Rectal smooth muscle tissue (tissue), 1 donor: Measurements from ENCODE around the gene SLC25A22.
A peak's percentile ranks its signal among the peaks of the same experiment; 100 is the strongest.

Experiments used
- H3K27ac ChIP-seq: one replicate; pipeline ENCODE4 v1.7.0; 2013; ENCODE audit warnings: low read depth, low read length, inconsistent platforms
- H3K27me3 ChIP-seq: one replicate; pipeline ENCODE4 v1.7.0; 2013; ENCODE audit warnings: low read length; ENCODE audit not compliant: control insufficient read depth, insufficient read depth
- H3K36me3 ChIP-seq: one replicate; pipeline ENCODE4 v1.7.0; 2013; ENCODE audit warnings: low read length; ENCODE audit not compliant: control insufficient read depth, insufficient read depth
- H3K4me1 ChIP-seq: one replicate; pipeline ENCODE4 v1.7.0; 2013; ENCODE audit warnings: low read length; ENCODE audit not compliant: control insufficient read depth, insufficient read depth
- H3K4me3 ChIP-seq: one replicate; pipeline ENCODE4 v1.7.0; 2013; ENCODE audit warnings: low read length
- H3K9ac ChIP-seq: one replicate; pipeline ENCODE4 v1.7.0; 2013; ENCODE audit warnings: low read length

SLC25A22 gene

DNA sequence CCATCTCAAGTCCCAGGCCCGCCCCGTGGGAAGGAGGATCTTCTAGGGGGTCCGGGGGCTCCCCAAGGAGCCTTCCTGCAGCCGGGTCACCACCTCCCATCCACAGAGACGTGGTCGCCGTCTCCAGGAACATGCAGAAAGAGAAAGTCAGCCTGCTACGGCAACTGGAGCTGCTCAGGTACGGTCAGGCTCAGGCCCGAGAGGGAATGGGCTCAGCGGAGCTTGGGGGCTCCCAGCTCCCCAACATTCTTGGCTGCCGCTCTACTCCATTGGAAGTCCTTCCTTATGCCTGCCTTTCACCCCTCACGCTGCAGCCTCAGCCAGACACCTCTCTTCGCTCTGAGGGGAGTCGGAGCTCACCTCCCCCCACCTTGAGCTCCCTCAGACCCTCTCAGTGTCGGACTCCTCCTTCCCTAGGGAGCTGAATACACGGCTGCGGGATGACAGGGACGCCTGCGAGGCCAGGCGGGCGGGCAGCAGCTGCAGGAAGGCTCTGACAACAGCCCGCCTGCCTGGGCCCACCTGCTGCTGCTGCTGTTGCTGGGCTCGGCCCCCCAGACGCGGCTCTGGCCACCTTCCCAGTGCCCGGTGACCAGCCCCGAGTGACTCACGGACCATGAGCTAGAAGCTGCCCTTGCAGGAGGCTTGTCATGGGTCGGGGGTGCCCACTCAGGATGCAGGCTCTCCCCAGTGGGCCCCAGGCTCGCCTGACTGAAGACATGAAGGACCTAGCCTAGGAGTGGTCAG lies 33.2 kb upstream of the SLC25A22 start:
- no peak overlapping the region for H3K27ac ChIP-seq
- peaks cover 23% of the 10 kb centered on the region for H3K4me1 ChIP-seq
- peaks cover 3% of the 10 kb centered on the region for H3K36me3 ChIP-seq
- no peak overlapping the region for H3K4me3 ChIP-seq
- peaks cover 34% of the 10 kb centered on the region for H3K27me3 ChIP-seq
- no peak overlapping the region for H3K9ac ChIP-seq

DNA sequence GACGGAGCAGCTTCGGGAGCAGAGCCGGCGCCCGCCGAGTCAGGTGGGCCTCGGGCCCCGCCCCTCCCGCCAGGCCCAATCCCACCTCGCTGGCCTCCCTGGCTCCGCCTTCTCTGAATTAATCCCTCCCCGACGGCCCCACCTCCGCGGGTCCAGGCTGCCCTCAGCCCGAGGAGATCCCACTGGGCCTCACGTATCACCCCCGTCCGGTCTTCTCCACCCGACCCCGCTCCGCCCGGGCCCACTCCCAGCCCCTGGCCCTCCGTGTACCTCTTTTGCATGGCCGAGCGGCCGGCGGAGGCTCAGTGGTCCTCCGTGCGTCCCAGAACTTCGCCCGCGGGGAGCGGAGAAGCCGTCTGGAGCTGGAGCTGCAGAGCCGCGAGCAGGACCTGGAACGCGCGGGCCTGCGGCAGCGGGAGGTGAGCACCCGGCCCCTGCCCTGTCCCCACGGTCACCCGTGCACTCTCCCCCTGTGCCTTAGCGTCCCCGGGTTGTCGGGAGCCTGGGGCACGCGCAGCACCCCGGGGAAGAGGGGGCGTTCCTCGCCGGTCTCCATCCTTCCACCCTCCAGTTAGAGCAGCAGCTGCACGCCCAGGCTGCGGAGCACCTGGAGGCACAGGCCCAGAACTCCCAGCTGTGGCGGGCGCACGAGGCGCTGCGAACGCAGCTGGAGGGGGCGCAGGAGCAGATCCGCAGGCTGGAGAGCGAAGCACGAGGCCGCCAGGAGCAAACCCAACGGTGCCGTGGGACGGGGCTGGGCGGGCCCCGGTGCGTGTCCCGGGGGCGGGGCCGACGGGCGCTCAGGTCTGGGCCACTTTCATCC lies 32.4 kb upstream of the SLC25A22 start:
- Histone ChIP-seq H3K9ac (no peak overlapping the region), H3K27me3 (peaks cover 34% of the 10 kb centered on the region), H3K36me3 (no peaks in the 10 kb centered on the region), H3K27ac (no peak overlapping the region), H3K4me3 (peak overlapping the region; percentile 40), H3K4me1 (peaks cover 23% of the 10 kb centered on the region)

DNA sequence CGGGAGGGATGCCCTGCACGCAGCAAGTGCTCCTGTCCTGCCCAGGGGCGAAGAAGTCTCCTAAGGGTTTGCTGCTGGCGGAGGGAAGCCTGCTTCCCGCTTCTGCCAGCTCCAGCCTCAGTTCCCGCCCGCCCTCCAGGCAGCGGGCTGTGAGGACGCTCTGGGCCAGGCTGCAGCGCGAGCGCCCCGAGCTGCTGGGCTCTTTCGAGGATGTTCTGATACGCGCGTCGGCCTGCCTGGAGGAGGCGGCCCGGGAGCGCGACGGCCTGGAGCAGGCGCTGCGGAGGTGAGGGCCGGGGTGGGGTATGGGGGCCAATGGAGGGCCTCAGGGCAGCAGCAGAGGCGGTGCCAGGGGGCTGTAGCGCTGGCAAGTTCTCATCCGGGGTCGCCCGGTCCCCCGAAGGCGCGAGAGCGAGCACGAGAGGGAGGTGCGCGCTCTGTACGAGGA lies 31.8 kb upstream of the SLC25A22 start:
- H3K27me3 ChIP-seq, result peaks cover 34% of the 10 kb centered on the region

DNA sequence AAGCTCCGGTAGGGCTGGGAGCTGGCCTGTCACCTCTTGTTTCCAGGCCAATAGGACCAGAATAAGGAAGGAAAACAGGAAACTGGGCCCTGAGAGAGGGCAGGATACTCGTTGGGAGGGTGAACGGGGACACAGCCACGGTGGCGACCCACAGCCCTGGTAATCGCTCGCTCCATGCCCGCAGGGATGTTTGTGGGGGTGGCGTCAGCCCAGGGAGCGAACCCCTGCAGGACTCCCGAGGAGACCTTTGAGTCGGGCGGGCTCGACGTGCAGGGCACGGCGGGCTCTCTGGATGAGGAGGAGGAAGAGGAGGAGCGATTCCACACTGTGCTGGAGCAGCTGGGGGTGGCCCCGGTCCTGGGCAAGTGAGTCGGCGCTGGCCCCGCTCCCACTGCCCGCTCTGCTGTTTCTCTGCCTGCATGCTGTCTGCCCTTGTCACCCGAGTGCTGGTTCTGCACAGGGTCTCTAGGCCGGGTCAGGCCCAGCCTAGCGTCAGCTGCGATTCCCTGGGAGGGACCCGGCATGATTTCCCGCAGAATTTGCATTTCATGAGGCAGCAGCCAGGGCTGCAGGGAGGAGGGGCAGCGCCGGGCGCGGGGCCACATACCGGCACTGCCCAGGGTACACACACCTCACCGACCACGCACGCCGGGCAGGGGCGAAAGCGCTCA lies 31.2 kb upstream of the SLC25A22 start:
- H3K27ac ChIP-seq, result no peak overlapping the region
- H3K27me3 ChIP-seq, result peaks cover 34% of the 10 kb centered on the region
- peaks cover 15% of the 10 kb centered on the region for H3K4me1 ChIP-seq
- peaks cover 7% of the 10 kb centered on the region for H3K36me3 ChIP-seq
- no peak overlapping the region for H3K9ac ChIP-seq
- H3K4me3 ChIP-seq, result peak overlapping the region; percentile 40

More for the DNA sequence above, 31.8 kb upstream of the SLC25A22 start:
- Histone ChIP-seq H3K27ac (no peak overlapping the region), H3K4me3 (peak overlapping the region; percentile 40), H3K9ac (no peak overlapping the region), H3K36me3 (peaks cover 4% of the 10 kb centered on the region), H3K4me1 (peaks cover 20% of the 10 kb centered on the region)

DNA sequence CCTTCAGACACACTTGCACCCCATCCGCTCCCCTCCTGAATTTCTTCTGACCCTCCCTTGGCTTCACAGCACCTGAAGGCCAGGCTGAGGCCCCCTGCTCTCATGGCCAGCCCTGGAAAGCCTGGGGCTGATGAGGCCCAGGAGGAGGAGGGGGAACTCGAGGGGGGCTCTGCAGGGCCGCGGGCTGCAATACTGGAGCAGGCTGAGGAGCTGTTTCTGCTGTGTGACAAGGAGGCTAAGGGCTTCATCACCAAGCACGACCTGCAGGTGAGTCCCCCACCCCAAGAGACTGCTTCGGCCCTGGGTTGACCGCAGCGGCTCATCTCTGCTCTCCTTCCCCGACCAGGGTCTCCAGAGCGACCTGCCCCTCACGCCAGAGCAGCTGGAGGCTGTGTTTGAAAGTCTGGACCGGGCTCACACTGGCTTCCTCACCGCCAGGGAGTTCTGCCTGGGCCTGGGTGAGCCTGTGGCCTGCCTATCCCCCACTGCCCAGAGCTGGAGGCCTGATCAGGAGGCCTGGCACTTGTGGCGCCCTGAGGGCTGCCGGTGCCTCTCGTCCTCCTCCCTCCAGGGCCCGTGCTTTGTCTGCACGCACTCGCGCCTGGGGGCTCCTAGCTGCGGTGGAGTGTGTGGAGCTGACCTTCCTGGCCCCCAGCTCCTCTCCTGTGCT lies 30.6 kb upstream of the SLC25A22 start:
- Histone ChIP-seq H3K27me3 (peaks cover 34% of the 10 kb centered on the region), H3K27ac (no peak overlapping the region), H3K4me1 (peaks cover 9% of the 10 kb centered on the region), H3K9ac (no peak overlapping the region), H3K4me3 (peak overlapping the region; percentile 40), H3K36me3 (peaks cover 10% of the 10 kb centered on the region)

DNA sequence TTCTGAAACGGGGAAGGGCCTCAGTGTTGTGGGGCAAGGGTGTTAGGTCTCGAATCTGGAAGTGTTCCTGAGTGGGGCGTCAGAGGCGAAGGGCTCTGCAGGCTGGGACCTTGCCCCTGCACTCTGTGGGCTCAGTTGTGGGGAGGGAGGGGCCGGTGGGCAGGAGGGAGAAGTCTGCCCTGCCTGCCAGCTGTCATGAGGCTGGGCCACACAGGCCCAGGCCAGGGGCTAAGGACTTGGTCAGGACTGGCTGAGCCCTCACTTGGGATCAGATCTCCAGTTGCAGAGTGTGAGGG lies 29.8 kb upstream of the SLC25A22 start, which contains the start of gene CRACR2B:
CRACR2B (plus strand) TSS at position 23 of the 296 bp plus-strand sequence. CDS start 689 bp downstream, outside the sequence.
- H3K4me1 ChIP-seq, result peaks cover 6% of the 10 kb centered on the region
- H3K27me3 ChIP-seq, result peaks cover 34% of the 10 kb centered on the region
- H3K36me3 ChIP-seq, result peaks cover 10% of the 10 kb centered on the region
- H3K9ac ChIP-seq, result no peak within 1 kb of the TSS
- peak within 1 kb of the TSS; percentile 59 for H3K4me3 ChIP-seq
- no peak within 1 kb of the TSS for H3K27ac ChIP-seq

DNA sequence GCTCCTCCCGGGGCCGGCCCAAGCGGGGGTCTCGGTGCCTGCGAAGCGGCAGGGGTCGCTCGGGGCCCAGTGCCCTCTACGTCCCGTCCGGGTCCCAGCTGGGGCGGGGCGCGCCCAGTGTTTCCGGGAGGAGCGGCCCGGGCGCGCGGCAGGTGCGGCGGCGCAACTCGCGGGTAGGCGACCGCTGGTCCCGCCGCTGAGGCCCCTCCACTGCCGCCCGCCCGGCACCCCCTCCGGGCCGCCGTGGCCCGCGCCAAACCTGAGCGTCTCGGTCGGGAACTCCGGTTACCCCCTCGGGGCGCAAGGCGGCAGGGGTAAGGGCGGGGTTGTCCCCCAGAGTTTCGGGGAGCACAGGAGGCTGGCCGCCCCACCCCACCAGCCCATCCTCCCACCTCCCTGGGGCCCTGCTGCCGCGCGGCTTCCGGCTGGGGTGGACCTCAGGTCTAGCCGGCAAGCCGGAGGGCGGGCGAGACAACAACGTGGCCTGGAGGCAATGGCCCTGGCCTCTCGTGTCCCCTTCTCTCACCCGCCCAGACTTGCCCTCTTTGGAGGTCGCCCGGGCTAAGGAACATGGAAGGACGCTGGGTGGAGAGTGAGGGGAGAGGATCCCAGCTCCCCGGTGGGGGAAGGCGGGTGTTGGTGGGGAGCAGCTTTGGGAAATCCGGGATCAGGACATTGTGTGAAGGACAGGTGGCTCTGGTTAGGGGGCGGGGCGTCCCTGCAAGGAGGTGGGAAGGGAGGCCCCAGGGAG lies 29.2 kb upstream of the SLC25A22 start:
- H3K36me3 ChIP-seq, result peaks cover 13% of the 10 kb centered on the region
- no peak overlapping the region for H3K27ac ChIP-seq
- peaks cover 6% of the 10 kb centered on the region for H3K4me1 ChIP-seq
- H3K9ac ChIP-seq, result no peak overlapping the region
- H3K4me3 ChIP-seq, result peak overlapping the region; percentile 59
- H3K27me3 ChIP-seq, result peaks cover 34% of the 10 kb centered on the region

DNA sequence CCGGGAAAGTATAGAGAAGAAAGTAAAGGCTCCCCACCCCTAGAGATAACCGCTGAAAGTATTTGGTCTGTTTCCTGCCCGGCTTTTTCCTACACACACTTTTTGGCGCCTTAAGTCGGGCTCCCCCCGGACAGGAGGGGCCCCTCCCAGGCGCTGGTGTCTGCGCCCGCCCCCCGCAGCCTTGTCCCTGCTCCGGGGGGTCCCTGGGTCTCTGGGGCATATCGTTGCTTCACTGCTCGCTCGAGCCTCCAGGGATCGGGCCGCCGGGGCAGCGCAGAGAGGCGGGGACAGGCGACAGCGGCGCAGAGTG lies 28.7 kb upstream of the SLC25A22 start:
- Histone ChIP-seq H3K4me3 (peak overlapping the region; percentile 59), H3K4me1 (peaks cover 6% of the 10 kb centered on the region), H3K36me3 (peaks cover 13% of the 10 kb centered on the region), H3K27me3 (peaks cover 34% of the 10 kb centered on the region), H3K27ac (no peak overlapping the region), H3K9ac (no peak overlapping the region)

DNA sequence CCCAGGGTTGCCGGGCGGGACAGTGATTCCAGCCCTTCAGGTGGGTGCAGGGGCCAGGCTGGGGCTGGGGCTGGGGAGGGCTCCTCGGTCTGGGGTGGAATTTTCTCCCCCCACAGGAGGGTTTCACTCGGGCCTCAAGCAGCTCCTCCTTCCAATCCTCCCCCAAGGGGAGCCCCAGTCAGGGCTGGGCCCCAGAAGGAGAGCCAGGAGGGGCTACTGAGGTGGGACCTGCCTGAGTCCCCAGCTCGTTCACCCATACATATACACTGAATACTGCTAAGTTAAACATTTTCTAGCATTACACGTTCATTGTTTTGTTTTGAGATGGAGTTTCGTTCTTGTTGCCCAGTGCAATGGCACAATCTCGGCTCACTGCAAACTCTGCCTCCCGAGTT lies 28.1 kb upstream of the SLC25A22 start:
- H3K36me3 ChIP-seq, result peaks cover 13% of the 10 kb centered on the region
- peaks cover 10% of the 10 kb centered on the region for H3K4me1 ChIP-seq
- peaks cover 28% of the 10 kb centered on the region for H3K27me3 ChIP-seq
- H3K4me3 ChIP-seq, result no peak overlapping the region
- H3K9ac ChIP-seq, result no peak overlapping the region
- no peak overlapping the region for H3K27ac ChIP-seq

DNA sequence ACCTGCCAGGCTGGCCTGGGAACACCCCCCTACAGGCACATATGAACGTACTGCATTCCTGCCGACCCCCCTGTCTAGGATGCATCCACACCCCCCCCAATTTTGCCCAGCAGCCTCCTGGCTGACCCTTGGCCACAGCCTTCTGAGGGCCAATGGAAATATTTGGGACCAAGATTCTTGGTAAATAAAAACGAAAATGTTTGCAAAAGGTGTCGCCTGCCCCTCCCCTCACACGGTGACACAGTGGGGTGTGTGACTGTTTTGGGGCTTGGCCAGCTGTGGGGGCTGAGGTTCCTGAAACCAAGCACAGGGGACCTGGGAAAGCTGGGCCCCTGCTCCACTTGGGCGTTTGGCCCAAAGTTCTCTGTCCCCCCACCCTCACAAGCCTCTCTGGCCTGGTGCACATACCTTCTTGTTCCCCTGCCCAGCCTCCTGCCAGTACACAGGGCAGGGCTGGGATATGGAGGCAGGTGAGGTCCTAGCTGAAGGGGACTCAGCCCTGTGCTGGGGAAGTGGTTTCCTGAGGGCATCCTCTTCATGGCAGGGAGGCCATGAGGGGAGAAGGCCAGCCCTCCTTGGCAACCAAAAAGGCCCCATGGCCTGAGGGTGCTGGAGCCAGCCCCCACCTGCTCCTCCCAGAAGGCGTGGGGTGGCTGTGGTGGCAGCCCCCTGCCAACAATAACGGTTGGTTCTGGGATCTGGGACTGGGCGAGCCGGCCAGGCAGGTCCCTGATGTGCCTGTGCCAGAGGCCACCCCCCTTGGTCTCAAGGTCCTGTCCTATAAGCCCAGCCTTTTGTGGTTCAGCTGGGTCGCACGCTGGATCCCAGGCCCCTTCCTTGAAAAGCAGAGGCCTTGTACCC lies 27.5 kb upstream of the SLC25A22 start:
- Histone ChIP-seq H3K27ac (no peak overlapping the region), H3K27me3 (peaks cover 24% of the 10 kb centered on the region), H3K36me3 (peaks cover 13% of the 10 kb centered on the region), H3K4me3 (no peak overlapping the region), H3K9ac (no peak overlapping the region), H3K4me1 (peaks cover 16% of the 10 kb centered on the region)

DNA sequence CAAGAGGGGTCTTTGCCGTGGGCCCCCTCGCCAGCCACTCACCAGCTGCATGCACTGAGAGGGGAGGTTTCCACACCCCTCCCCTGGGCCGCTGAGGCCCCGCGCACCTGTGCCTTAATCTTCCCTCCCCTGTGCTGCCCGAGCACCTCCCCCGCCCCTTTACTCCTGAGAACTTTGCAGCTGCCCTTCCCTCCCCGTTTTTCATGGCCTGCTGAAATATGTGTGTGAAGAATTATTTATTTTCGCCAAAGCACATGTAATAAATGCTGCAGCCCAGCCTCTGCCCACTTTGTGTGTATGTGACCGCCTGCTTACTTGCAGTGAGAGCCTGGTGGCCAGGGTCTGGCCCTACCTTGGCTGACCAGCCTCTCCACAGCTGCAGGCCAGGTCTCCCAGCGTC lies 26.9 kb upstream of the SLC25A22 start:
- peaks cover 13% of the 10 kb centered on the region for H3K36me3 ChIP-seq
- peaks cover 17% of the 10 kb centered on the region for H3K4me1 ChIP-seq
- H3K9ac ChIP-seq, result no peak overlapping the region
- H3K27me3 ChIP-seq, result peaks cover 24% of the 10 kb centered on the region
- H3K27ac ChIP-seq, result no peak overlapping the region
- H3K4me3 ChIP-seq, result no peak overlapping the region
